GM12892 (cell line): ENCODE results near the gene OR51G2.

Experiments
- POLR2A ChIP-seq: IDR thresholded peaks from 2 replicates; pipeline ENCODE4 v1.6.1; 2011; ENCODE audit warnings: low read depth, low read length, control low read depth
- POLR2AphosphoS5 ChIP-seq: IDR thresholded peaks from 2 replicates; pipeline ENCODE4 v1.6.1; 2011; ENCODE audit warnings: low read depth, low read length, control low read depth
- TAF1 ChIP-seq: IDR thresholded peaks from 2 replicates; pipeline ENCODE4 v1.6.1; 2011; ENCODE audit warnings: low read depth, mild to moderate bottlenecking, control low read depth, low read length, borderline replicate concordance

DNA sequence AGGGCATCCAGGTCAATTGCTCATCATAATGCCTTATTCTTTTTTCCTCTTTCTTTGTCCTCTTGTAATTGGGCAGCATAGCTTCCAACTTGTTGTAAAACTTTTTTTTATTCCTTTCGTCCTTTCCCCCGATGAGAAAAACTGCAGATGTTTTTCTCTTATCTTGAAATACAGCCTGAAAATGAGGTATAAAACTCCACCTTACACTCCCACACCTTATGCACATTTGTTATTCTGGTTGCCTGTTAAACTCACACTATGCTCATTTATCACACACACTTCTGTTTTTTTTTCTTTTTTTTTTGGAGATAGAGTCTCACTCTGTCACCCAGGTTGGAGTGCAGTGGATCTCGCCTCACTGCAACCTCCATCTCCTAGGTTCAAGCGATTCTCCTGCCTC lies 38.2 kb upstream of the OR51G2 start:
- TF ChIP-seq POLR2AphosphoS5: no peak
- no peak for TF ChIP-seq POLR2A
- no peak for TF ChIP-seq TAF1
